HG03175 (cell line): ENCODE results near the gene LDHA.

Experiments
- ATAC-seq: cut with Tn5 transposase; IDR thresholded peaks from one replicate; pipeline ENCODE4 v1.9.1; 2021; ENCODE audit warnings: mild to moderate bottlenecking, moderate library complexity; ENCODE audit not compliant: unreplicated experiment

LDHA gene

DNA sequence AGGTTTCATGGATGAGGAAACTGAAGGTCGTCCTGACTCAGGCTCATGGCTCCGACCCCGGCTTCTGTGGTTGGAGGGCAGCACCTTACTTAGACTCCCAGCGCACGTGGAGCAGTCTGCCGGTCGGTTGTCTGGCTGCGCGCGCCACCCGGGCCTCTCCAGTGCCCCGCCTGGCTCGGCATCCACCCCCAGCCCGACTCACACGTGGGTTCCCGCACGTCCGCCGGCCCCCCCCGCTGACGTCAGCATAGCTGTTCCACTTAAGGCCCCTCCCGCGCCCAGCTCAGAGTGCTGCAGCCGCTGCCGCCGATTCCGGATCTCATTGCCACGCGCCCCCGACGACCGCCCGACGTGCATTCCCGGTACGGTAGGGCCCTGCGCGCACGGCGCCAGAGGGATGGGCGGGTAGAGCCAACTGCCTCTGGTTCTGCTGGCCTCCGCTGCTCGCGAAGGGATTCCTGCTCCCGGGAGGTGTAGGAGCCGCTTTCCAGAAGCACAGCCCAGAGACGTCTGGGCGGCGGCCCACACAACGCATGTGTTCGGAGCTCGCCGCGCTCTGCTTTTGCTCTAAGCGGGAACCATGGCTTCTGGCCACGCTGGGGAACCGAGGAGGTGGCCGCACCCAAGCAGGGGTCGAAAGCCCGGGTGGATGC, at the start of gene LDHA:
LDHA (plus strand) TSS at position 289 of the 653 bp plus-strand sequence. CDS start 2,280 bp downstream, outside the sequence.
- ATAC-seq = peak; percentile 78

DNA sequence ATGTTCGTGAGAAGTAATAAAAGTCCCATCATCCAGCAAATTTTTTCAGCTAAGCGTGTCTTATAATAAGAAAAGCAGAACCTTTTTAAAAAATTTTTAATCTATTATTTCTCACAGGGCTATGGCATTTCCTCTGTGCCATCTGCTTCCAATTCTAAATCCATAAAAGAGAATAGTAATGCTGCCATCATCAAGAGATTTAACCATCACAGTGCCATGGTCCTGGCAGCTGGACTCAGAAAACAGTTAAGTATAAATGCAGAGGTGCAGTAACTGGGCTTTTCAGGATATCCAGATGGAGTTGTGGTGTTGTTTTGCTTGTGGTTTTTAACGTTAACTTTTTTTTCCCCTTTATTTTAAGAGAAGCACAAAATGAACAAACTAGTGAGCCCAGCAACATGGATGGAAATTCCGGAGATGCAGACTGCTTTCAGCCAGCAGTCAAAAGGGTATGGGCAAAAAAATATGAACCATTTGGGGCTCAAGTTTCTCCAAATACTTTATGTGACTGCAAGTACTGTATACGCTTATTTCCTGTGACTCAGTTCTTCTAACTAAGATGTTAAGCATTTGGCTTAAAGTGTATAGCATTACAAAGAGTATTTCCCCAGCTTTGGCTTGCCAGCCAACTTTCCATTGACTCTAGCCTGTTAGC, 46.8 kb upstream of the LDHA start:
- ATAC-seq = no peak

DNA sequence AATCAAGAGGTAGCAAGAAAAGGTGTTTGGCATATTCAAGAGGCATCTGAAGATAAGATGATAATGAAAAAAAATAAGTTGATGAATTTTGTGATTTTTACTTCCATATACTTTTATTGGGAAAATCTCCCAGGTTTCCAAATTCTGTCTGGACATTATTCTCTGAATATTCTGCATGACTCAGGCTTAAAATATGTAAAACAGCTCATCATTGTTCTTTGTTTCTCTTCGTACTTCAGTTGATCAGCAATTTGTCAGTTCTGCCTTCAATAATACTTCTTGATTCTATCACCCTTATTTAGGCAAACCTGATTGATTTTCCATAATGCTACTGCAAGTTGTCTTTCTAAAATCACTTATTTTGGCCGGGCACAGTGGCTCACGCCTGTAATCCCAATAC, 41.8 kb upstream of the LDHA start:
- ATAC-seq = no peak

DNA sequence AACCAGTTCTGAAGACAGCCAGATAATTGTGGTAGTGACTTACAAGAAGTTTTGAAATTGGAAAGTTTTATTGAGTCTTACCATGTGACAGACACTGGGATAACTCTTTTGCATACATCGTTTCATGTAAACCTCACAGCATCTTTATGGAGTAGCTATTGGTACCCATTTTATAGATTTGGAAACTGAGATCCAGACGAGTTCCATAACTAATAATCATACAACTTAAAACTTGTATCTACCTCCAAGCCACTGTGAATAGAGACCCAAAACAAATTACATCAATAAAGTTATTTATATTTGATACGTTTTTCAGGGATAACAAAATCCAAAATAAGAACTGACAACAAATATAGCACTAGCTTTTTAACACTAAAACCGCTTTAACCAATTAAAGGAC, 35.7 kb upstream of the LDHA start:
- no peak for ATAC-seq

DNA sequence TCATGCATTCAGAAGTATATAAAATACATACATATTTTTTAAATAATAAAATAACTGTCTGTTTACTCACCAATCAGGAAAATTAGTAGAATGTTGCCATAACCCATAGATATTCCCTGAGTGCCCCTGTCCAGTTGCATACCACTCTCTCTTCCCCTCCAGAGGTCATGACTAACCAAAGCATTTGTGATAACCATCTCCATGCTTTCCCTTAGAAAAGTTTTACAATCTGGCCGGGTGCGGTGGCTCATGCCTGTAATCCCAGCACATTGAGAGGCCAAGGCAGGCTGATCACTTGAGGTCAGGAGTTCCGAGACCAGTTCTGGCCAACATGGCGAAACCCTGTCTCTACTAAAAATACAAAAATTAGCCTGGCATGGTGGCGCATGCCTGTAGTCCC, 33.2 kb upstream of the LDHA start:
- ATAC-seq = no peak

DNA sequence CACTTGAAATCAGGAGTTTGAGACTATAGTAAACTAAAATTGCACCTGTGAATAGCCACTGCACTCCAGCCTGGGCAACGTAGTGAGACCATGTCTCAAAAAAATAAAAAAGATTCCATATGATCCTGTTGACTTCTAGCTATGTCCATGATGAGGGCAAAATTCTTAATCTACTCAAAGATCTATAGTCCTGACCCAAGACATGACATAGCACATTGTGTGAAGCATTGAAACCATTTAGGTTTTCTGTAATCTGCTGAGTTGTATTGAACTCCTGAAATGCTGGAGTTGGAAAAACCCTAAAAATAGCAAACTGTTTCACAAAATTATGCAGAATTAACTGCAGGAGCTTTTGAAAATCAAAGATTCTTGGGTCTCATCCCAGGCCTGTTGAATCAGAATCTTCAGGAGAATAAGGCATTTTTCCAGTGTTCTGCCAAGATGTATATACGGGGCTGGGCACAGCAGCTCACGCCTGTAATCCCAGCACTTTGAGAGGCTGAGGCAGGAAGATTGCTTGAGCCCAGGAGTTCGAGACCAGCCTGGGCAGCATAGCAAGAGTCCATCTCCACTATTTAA, 29.8 kb upstream of the LDHA start:
- ATAC-seq = no peak

DNA sequence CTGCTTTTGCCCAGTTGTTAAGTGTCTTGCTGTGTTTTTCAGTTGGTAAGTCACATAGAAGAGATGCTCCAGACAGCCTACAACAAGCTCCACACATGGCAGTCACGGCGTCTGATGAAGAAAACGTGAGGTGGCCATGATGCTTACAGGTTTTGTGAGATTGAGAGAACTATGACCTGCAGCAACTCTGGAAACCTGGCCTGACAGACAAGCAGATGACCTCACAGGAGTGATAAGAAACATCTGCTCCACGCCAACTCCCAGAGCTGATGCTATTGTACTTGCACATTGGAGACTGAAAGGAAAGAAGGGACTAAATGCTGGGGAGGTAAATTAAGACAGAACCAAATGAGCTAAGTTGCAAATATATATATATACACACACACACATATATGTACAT, 28.6 kb upstream of the LDHA start:
- ATAC-seq = no peak

DNA sequence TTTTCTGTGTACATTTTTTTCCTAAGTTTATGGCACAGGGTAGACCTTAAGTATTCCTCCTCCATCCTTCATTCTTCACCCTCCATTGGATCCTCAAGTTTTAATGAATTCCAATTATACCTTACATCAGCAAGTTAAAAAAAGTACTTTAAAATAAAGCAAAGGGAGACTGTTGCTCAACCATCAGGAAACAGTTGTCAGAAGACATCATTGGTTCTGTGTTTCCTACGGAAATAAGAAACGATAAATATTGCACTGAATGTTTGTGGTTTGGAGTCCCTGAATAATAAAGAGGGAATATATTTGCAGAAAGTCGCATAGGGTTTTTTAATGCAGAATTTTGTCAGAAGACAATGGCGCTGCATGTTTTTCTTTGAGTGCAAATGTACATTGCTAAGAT, 28.1 kb upstream of the LDHA start:
- no peak for ATAC-seq

DNA sequence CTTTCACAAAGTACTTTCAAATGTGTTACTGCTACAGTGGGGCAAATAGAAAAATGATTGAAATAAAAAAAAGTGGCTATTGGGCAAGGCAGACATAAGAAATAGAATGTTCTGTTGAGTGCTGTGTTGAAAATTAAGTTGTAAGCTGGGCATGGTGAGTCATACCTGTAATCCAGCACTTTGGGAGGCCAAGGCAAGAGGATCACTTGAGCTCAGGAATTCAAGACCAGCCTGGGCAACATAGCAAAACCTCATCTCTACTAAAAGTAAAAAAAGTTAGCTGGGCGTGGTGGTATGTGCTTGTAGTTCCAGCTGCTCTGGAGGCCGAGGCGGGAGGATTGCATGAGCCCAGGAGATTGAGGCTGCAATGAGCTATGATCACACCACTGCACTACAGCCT, 26.9 kb upstream of the LDHA start:
- no peak for ATAC-seq

DNA sequence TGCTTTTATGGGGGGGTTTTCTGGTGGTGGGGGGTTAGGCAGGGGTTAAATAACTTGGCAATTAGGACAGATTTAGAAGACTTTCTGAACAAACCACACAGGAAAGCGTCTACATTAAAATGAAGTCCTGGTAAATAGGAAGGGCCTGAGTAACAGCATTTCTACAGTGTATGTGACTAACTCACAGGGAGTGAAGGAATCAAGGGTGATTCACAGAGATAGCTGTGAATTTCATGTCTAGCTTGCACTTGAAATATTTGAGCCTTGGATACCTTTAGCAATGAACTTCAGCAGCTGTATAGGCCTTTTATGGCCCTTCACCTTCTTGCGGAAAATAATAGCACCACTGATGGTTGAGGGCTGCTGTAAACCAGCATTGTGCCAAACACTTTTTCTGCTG, 26.1 kb upstream of the LDHA start:
- no peak for ATAC-seq

DNA sequence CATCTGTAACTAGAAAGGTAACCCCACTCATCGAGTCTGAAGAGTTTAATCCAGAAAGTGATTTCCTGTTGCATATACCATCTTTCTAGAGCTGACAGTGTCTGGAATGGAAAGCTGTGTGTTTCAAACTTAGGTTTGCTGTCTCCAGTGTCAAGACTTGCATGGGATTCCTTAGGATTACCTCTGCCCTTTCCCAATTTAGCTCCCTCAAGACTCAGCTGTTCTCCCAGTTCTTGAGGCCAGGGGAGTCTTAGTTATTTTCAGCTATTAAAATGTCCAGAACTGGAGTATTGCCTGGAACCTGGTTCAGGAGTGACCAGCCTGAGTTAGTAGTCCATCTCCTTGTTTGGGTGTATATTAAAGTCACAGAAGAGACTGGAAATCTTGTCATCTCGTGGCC, 25.0 kb upstream of the LDHA start:
- ATAC-seq = no peak

DNA sequence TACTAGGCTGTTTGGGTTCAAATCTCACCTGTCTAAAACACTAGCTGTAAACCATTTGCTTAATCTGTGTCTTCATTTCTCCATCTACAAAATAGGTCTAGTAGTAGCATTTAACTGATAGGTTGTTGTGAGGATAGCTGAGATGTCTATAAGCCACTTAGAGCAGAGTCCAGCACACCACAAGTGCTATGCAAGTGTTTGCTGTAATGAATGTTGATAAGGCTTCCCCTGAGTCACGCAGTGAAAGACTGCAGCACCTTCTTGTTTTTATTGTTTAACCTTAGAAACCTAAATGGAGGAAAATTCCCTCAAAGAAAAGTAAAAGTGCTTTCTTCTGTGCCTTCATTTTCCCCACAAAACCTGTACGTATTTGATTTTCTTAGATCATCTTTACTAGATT, 23.1 kb upstream of the LDHA start:
- no peak for ATAC-seq

DNA sequence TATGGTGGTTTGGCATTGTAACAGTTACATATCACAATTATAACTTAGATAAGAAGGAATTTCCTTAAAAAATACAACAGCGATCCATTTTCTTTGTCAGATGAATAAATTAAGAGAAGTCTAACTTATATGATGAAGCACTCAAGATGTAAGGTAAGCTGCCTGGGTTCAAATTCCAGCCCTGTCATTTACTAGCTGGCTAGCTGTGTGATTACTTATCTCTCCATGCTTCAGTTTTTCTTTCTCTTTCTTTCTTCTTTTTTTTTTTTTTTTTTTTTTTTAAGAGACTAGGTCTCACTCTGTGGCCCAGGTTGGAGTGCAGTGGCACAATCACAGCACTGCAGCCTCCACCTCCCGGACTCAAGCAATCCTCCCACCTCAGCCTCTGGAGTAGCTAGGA, 22.2 kb upstream of the LDHA start:
- ATAC-seq = no peak

DNA sequence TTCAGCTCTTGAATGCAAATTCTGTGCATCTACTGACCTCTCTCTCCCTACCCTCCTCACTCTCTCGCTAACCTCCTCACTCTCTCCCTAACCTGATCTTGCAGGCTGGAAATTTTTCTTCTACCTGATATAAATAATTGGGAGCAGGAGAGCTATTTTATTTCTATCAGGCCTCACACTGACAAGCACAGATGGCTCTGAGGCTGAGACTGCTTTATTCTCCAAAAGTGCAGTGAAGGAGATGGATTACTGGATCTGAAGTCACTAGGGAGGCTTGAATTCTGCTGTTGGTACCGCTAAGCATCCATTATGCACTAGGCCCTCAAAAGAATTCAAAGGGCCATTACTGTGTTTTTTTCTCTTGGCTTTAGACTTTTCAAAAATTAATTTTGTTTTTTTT, 19.4 kb upstream of the LDHA start:
- ATAC-seq = no peak

DNA sequence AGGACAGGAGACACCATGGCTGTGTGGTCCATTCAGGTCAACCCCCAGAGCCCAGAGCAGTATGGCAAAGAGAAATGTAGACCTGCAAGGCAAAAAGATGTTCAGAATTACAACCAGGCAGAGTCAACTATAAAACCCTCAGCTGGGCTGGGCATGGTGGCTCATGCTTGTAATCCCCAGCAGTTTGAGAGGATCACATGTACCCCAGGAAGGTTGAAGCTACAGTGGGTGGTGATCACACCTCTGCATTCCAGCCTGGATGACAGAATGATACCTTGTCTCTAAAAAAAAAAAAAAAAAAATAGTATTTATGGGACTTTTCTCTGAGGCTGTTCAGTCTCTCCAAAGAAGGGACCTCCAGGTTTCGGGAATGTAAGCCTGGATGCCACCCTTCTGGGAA, 18.4 kb upstream of the LDHA start:
- ATAC-seq = no peak

DNA sequence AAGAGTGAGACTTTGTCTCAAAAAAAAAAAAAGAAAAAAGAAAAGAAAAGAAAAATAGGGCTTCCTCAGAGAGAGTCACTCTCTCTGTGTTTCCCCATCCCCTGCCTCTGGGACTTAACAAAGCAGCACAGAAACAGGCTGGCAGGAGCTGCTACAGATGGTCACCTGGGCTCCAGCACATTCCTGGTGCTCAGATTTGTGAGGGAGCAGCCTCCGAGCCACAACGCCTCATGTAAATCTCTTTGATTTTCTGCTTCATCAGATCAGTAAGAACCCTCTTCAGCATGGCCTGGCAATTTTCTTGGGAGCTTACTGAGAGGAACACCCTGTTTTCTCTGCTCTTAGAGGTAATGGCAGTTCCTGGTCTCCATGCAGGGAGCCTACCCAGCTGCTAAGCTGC, 15.2 kb upstream of the LDHA start:
- ATAC-seq = no peak

DNA sequence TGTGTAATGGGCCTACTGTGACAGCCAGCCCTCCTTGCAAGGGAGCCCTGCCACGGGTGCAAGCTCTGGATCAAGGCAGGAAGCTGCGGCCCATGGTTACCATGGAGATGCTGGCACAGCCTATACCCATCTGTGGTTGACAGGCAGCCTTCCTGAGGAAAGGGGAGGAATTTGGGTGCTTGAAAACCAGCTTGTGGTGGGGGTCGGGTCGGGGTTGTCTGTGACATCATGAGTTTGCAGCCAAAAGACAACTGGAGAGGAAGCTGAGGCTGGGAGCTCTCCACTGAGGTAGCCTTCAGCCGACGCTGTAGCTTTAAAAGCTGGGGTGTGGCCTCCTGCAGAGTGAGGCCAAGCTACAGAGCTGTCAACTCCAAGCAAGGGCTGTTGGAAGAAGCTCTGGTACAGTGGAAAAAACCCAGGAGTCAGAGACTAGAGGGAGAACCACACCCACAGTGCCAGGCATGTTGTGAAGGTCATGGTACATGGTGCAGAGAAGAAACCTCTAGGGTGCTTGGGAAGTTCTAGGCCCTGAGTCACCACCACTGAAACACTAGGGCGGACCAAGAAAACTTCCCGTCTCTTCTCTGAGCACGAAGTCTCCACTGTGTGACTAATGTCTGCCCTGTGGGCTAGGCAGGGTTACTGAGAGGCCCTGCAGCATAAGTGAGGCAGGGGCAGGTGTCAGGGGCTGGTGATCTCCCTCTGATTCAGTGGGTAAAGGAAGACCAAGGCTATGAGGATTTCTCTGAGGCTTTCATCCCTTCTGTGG, 10.8 kb upstream of the LDHA start:
- peak; percentile 69 for ATAC-seq

DNA sequence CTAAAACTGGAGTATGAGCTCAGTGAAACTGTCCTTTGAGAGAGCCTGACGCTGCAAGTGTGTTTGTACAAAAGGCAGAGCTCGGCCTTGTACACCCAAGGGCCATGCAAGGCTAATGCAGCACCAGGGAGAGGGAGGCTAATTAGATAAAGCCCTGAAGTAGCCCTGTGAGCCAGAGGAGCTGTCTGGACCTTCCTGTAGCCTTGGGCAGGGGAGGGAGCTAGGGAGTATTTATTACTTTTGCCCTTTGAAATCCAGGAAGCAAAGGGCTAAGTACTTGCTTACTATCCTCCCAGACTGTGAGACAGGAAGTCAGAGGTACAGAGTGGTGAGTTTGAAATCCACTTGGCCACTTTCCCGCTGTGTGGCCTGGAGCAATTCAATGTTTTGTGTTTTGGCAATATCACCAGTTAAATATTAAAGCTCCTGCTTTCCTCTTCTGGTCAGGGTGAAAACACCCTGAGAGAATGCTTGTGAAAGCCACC, 10.2 kb upstream of the LDHA start:
- peak; percentile 52 for ATAC-seq

DNA sequence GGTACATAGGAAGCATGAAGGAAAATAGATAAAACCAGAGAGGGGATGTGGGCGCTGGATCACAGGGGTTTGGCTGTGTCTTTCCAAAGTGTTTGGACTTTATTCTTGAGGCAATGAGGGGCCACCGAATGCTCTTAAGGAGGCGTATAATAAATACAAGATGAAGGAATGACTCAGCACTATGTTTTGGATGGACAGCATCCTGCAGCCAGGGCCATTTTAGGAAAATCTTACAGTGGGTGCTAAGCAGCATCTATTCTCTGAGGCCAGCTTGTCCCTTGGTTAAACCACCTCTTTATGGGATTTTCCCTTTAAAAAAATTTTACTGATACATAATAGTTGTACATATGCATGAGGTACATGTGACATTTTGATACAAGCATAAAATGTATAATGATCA, 4.3 kb upstream of the LDHA start:
- ATAC-seq = no peak

DNA sequence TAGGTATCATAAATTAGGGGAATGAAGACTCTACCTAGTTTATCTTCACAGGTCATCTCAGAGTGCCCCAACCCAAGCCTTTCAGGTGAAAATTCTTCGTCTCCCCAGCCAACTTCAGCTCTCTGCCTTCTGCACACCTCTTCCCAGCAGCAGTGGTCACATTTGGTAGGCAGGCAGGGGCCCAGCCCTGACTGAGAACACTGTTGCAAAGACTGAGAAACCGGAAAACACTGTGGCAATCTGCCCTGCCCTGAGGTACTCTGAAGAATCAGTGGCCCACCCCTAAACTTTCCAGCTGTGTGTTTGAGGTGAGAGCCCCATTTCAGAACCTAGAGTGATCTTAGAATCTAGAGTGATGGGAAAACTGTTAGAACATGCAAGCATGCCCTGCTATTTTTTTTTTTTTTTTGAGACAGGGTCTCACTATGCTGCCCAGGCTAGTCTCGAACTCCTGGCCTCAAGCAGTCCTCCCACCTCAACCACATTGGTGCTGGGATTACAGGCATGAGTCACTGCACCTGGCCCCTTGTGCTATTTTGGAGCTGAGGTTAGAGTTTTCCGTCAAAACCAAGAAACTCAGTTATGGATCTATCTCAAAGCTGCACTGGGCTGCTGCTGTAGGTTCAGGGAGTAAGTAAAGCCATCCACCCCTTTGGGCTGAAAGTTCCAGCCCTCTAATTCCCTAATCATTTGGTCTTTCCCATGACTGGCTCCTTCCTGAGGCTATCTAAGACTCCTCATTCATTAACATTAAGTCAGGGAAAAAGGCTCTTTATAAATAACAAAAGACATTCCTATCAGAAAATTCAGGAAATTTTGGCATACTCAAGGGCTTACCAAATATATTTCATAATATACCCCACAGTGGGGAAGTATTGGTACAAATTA, 1.7 kb upstream of the LDHA start:
- ATAC-seq = no peak
